Endometrium (tissue), 2 donors: ENCODE data around the gene ATOSA.
A peak's percentile ranks its signal among the peaks of the same experiment; 100 is the strongest.

Experiments used
- FAIRE-seq: peaks from 2 replicates; lab custom pipeline; 2012; peaks lifted over from hg19 to GRCh38; lab: Jason Lieb, UNC
- donor health status: control.
- donor health status: control.

The ATOSA gene

GRCh38 chr15:52682200-52682599 is 3.0 kb upstream of the ATOSA start:
- FAIRE-seq, result no peak

- FAIRE-seq, result no peak
Observed at GRCh38 chr15:52681441-52681840, 2.3 kb upstream of the ATOSA start.

DNA sequence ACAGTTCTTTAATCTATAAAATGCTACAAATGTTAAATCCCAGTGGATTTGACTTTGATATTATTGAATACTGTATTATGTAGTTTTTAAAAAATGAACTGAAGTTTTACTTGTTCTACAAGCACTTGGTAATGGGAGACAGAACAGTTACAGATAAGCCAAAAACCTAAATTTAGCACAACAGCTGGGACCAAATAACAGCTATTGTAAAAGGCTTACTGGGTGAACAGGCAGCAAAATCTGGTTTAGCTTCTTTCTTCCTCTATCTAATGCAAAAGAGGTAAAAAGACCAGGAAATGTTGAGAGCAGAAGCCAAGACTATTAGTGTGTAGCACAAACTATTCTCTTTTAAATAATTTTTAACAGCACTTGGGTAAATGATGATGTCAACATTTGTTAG is 1.6 kb upstream of the ATOSA start:
- no peak for FAIRE-seq

- FAIRE-seq, result no peak
Observed at GRCh38 chr15:52680041-52680391, 828 bp upstream of the ATOSA start.

GRCh38 chr15:52678468-52679231 is 538 bp downstream of the ATOSA start:
- no peak for FAIRE-seq

DNA sequence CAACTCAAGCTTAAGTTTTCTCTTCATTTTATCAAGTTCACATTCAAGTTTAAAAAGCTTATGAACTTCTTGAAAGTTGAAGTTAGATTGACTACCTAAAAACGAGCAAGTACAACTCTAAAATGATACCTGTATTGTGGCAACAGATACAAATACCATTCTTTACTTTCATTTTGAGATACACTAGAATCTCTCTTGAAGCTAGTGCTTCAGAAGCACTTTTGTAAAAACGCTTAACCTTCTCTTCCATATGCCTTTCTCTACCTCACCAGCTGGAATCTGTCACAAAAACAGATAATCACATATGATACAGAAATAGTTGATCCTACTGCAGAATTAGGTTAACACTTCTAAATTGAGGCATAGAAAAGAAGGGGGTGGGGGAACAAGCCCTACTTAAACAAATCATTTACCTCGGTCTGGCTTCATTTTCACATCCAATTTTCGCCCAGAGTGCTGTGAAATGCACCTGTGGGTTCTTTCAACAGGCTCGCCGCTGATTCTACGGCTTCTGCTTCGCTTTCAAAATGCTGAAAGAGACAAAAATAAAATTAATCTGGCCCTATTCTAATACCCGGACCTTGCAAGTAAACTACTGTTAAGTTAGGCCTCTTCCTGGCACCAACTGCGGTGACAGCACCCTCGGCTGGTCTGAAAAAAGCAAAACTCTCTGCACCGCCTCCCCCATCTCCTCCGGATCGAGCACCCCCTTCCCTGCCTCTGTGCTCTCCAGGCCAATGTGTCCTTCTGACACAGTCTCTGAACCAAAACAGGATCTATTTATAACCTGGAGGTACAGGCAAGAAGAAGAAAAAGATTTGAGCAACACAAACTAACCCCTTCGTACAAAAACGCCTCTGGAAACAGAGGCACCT is 1.4 kb downstream of the ATOSA start:
- FAIRE-seq, result no peak

DNA sequence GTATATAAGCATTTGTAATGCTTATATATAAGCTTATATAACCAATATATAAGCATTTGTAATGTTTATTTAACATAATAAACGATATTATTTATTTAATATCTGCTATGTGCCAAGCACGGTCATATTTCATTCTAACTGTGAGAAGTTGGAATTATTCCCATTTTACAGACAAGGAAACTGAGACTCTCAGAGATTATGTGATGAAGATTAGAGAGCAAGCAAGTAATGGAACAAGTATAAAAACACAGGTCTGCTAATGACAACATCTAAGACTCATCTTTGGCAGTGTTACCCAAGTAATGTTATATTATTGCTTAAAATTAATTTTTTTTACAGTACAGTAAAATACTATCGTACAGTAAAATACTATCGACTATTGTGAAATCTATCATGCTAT is 4.4 kb downstream of the ATOSA start:
- FAIRE-seq, result no peak

GRCh38 chr15:52673734-52674133 is 5.5 kb downstream of the ATOSA start:
- no peak for FAIRE-seq

- no peak for FAIRE-seq
Observed at GRCh38 chr15:52673312-52673711, 5.9 kb downstream of the ATOSA start.

GRCh38 chr15:52672661-52673060 is 6.5 kb downstream of the ATOSA start:
- FAIRE-seq, result no peak

GRCh38 chr15:52670087-52670486 is 9.1 kb downstream of the ATOSA start:
- FAIRE-seq, result no peak

GRCh38 chr15:52668133-52668532 is 11.1 kb downstream of the ATOSA start:
- no peak for FAIRE-seq

- no peak for FAIRE-seq
Observed at GRCh38 chr15:52667597-52667996, 11.6 kb downstream of the ATOSA start.

GRCh38 chr15:52663536-52664294 is 15.5 kb downstream of the ATOSA start:
- FAIRE-seq, result no peak

GRCh38 chr15:52661909-52662308 is 17.3 kb downstream of the ATOSA start:
- no peak for FAIRE-seq

GRCh38 chr15:52660192-52660591 is 19.0 kb downstream of the ATOSA start:
- FAIRE-seq, result no peak

GRCh38 chr15:52658955-52659354 is 20.2 kb downstream of the ATOSA start:
- FAIRE-seq, result no peak

GRCh38 chr15:52657338-52657737 is 21.9 kb downstream of the ATOSA start:
- no peak for FAIRE-seq

DNA sequence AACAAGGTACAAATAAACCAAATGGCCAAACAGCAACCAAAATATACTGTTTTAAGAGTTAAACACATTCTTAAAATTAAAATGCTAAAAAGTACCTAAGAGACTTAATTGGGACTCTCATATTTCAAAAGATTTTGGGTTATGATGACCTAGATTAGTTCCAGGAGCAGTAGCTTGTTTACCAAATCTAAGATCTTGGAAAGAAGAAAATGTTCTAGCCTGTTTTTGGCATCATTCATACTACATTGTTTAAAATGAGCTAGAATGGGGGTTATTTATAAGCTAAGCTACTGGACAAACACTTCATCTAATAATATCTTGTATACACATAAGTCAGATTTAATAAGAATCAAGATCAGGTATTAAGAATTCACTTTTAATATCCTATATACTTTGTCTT is 22.8 kb downstream of the ATOSA start:
- FAIRE-seq, result peak; percentile 59

GRCh38 chr15:52653431-52653964 is 25.7 kb downstream of the ATOSA start:
- no peak for FAIRE-seq

GRCh38 chr15:52652984-52653383 is 26.2 kb downstream of the ATOSA start:
- FAIRE-seq, result no peak

GRCh38 chr15:52652286-52652685 is 26.9 kb downstream of the ATOSA start:
- FAIRE-seq, result no peak

DNA sequence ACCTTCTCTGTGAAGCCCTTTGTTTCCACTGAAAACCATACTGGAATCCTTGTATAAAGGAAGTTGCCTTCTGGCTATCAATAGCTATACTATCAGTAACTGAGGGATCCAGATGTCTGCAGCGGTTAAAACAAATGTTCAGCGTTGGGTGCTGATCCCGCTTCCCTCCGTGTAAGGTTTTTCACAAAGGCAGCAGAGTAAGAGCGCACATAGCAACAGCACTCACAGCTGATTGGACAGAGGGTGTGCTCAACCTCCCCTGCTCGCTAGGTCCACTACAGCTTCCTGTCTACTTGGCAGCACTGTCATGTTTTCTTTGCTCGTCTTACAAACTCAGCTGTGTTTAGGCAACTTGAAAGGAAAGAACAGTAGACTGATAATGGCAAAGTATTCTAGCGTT is 27.3 kb downstream of the ATOSA start:
- FAIRE-seq, result peak; percentile 94
